Endometrium (tissue), 2 donors: ENCODE results near the gene RBM41.

Source experiments
- FAIRE-seq: peaks from 2 replicates; lab custom pipeline; 2012; peaks lifted over from hg19 to GRCh38; lab: Jason Lieb, UNC
- donor health status: control.
- donor health status: control.

The RBM41 gene

DNA sequence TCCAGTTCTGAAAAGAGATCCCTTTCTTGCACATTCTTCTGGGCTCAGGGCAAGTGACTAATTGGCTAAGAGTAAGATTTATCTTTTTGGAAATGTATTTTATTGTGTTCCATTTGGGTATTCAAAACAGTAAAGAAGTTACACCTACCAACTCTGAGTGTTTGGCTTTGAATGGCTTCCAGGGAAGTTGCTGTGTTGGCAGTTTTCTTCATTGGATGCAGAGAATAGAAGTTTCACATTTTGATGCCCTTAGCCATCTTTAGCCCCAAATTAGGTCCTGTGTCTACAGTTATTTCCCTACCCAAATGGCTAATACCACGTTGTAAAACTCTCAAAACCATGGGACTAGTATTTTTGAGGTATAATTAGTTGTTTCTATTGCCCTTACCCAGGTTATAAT lies 88.9 kb downstream of the RBM41 start:
- no peak for FAIRE-seq

DNA sequence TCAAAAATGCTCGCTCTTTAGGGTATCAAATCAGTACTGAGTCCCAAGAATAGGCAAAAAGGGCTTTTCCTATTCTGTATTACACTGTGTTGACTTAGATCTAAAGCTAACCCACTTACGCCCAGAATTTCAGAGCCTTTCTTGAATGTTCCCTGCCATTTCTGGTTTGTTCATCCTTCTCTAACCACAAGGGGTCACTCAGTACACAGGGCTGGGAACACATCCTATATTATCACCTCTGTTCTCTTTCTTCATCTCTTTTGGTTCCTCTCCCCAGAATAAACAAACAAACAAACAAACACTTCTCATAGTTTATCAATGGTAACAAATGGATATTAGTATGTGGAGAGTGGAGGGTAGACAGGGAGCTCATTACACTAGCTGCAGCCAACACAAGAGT lies 93.1 kb downstream of the RBM41 start:
- no peak for FAIRE-seq

DNA sequence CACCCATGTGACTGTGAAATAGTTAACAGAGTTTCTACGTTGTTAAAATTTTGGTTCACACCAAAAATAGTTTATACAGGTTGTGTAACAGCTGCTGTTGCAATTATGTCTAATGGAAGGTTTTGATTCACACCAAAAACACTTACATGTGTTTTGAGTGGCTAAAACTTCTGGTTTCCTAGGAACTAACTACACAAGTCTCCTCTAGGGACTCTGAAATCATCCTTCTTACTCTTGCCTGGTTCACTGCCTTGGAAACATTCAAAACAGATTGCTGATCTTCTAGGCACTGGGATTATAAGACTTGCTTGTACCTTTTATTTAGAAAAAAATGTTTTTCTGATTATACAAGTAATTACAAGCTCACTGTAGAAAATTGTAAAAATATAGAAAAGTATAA lies 103.7 kb downstream of the RBM41 start:
- FAIRE-seq, result no peak
